Placental epithelial cell (primary cell): ENCODE data around the gene WSB2. TPM values are rescaled to one million over a fixed set of nuclear protein-coding genes. Genes with fewer than 3 reads are reported as not detected.

Experiments
- small RNA-seq: library from RNA; depleted of rRNA; stranded (forward); fragments of <200 nt; gene quantifications from one replicate; pipeline ENCODE3, GENCODE V24; 2012
- total RNA-seq: library from RNA; depleted of rRNA; stranded (reverse); fragments of >200 nt; gene quantifications from 2 replicates; pipeline ENCODE4 v1.2.3, GENCODE V29; 2012

The WSB2 gene
- 68.7 and 166 TPM in 2 replicates for total RNA-seq

DNA sequence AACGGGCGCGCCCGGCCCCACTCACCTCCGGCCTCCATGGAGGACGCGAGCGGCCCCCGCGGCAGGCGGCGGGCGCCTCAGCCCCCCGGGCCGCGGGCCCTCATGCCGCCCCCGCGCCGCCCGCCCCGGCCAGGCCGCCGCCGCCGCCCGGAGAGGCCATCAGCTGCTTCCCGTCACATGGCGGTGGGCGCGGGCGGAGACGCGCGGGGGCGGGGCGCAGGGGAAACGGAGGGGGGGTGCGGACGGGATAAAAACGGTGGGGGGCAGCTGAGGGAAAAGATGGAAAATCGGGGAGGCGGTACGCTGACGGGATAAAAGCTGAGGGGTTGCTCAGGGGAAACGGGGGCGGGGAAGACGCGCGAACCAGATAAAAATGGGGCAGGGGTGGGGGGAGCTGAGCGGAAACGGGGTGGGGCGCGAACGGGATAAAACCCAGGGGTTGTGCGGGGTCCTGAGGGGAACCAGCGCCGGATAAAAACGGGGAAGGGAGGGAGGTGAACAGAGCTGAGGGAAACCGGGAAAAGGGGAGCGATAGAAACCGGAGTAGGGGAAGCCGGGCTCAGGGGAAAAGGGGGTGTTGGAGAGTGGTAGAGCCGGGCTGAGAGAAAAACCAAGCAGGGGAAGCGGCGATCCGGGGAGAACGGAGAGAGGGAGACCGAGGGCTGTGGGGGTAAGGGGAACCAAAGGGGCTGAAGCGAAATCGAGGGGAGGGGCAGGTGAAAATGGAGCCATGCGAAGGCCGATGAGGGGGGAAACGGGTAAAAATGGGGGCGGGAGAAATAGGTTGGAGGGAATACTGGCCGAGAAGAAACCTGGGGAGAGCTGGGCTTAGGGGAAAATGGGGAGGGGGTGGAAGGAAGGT lies at the start of gene WSB2:
Gene WSB2, minus strand, starts transcription at position 169 of the 862 bp plus-strand sequence. Its CDS starts 131 bp downstream, at position 38.

DNA sequence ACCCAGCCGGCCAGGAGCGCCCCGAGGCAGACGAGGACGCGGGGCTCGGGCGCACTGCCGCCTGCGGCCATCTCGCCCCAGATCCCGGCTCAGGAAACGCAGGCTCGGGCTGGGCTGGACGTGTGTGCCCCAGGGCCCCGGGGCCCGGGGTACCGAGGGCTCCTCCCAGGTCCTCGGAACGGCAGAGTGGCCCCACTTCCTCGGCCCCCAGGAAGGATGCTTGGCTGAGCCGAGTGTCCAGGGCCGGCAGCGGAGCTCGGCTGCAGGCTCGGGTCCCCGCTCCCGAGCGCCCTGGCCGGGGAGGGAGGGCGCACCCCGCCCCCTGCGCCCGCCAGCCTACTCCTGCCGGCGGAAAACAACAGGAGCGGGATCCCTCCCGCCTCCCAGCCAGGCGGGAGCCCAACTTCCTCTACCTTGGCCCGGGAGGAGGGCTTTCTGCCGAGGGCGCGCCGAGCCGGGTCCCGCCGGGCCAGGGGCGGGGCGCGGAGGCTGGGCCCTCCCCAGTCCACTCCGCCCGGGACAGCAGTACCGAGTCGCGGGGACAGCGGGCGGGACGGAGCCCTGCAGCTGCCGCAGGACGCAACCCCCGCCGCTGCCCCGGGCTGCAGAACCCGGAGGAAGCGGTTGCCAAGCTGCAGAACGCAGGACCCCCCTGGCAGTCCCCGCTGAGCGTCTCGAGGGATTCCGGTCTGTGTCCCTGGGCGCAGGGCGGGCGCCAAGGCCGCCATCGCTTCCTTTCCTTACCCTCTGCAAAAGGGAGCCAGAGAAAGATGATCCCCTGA lies 42.8 kb upstream of the WSB2 start, which contains the start of gene VSIG10:
Gene VSIG10, minus strand, starts transcription at position 411 of the 782 bp plus-strand sequence. Its CDS starts 340 bp downstream, at position 71.

DNA sequence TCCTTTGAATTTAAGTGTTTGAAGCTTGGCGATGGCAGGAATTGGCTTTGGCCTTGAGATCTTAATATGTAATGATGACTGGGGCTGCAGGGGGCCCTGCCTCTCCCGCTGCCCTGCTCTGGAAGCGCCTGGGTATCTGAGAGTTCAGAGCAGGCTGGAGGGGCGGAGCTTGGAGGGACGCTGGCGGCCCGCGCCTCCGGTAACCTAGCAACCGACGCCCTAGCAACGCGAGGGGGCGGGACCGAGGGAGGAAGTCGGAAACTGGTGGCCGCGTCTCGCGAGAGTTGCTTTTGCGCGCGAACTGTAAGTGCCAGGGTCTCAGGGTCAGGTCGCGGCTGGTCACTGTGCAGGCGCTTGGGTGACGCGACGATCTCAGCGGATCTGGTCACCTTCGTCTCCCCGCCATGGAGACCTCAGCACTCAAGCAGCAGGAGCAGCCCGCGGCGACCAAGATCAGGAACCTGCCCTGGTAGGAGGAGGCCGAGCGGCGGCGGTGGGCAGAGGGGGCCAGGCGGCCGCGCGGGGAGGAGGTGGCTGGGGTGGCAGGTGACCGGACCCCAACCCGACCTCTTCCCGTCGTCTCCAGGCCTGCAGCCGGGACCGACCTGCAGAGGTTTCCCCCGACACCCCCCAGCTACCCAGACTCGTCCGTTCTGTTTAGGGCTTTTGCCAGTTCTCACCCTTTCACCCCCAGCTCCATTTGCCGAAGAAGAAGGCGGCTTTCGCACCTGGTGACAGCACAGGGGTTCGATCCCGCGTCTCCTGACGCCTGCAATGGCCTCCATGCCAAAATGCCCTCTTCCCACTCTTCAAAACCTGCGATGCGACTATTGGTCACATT lies 44.3 kb downstream of the WSB2 start, which contains the start of gene RFC5:
Gene RFC5, plus strand, starts transcription at position 280 of the 841 bp plus-strand sequence. Its CDS starts 125 bp downstream, at position 405.

Small RNA genes within 50 kb of the gene (small RNA-seq; reads per million reads assigned to genes)
- not detected for gene AC131159.1

Other genes starting within 250 kb of the WSB2 start
- gene KSR2, start 92.2 kb downstream of the WSB2 start, total RNA-seq, result under 0.01 TPM in 2 replicates
- 13.4 and 19.6 TPM in 2 replicates for gene RFC5, start 44.5 kb downstream of the WSB2 start, total RNA-seq
- gene VSIG10, start 42.8 kb upstream of the WSB2 start, total RNA-seq, result 42.4 and 69.1 TPM in 2 replicates
- gene PEBP1, start 74.9 kb upstream of the WSB2 start, total RNA-seq, result 183 and 243 TPM in 2 replicates